GM12878 (cell line): Measurements from ENCODE around the gene ADAMTSL3. TPM values are rescaled to one million over a fixed set of nuclear protein-coding genes. Genes with fewer than 3 reads are reported as not detected.

ENCODE experiments used
- ATAC-seq: fragments of 200-7000 bp; cut with Tn5 transposase; 3 replicates; pipeline ENCODE4 v1.9.1; 2020; ENCODE audit warnings: mild to moderate bottlenecking, moderate library complexity
- BruUV-seq: library from RNA; stranded (reverse); fragments of 400-500 nt; replicated peaks from 2 replicates; lab custom pipeline; 2021; lab: Mats Ljungman, UMichigan
- CTCF ChIA-PET: fragments of 300-600 bp; sonication (Branson Sonifier 250); formaldehyde crosslinking; extraction: SDS; loops from one replicate; lab custom pipeline; 2021; ENCODE audit warnings: inconsistent platforms; lab: Yijun Ruan, JAX
- POLR2A ChIA-PET: fragments of 350-600 bp; formaldehyde crosslinking; extraction: SDS; loops from one replicate; lab custom pipeline; 2021; ENCODE audit warnings: inconsistent platforms; lab: Charles Lee
- RAD21 ChIA-PET: fragments of 300-600 bp; sonication (Branson Sonifier 250); formaldehyde crosslinking; loops from one replicate; lab custom pipeline; 2023; ENCODE audit warnings: antibody characterized with exemption; ENCODE audit not compliant: unreplicated experiment; lab: Charles Lee
- SMC1A ChIA-PET: fragments of 300-600 bp; sonication (Branson Sonifier 250); formaldehyde crosslinking; loops from one replicate; lab custom pipeline; 2023; ENCODE audit not compliant: unreplicated experiment, uncharacterized antibody; lab: Charles Lee
- DNase-seq: peaks from one replicate; pipeline ENCODE4 v3.0.0-alpha.2; 2011; ENCODE audit warnings: low read depth, low spot score
- FAIRE-seq: peaks from 3 replicates; lab custom pipeline; 2011; peaks lifted over from hg19 to GRCh38; lab: Jason Lieb, UNC
- H2AFZ ChIP-seq: 2 replicates; pipeline ENCODE4 v1.6.0; 2011; ENCODE audit warnings: low read depth, low read length, control low read depth; ENCODE audit not compliant: control insufficient read depth
- H3K27ac ChIP-seq: 2 replicates; pipeline ENCODE4 v1.5.1; 2011; ENCODE audit warnings: control low read depth; ENCODE audit not compliant: control insufficient read depth, insufficient read depth
- H3K27me3 ChIP-seq, 2 experiments: replicated peaks in 1 of 2; 2 replicates each; pipeline versions ENCODE4 v1.6.0 to v1.6.1; 2011; ENCODE audit warnings: low read length in 1 of 2; ENCODE audit not compliant: control insufficient read depth in 2 of 2, insufficient read depth in 2 of 2
- H3K36me3 ChIP-seq, 2 experiments: 2 replicates each; pipeline ENCODE4 v1.5.1; 2011; ENCODE audit warnings: low read length in 1 of 2; ENCODE audit not compliant: control insufficient read depth in 2 of 2, insufficient read depth in 2 of 2
- H3K4me1 ChIP-seq: 2 replicates; pipeline ENCODE4 v1.6.1; 2011; ENCODE audit warnings: mild to moderate bottlenecking, low read length, moderate library complexity, mixed read lengths; ENCODE audit not compliant: control insufficient read depth, insufficient read depth
- H3K4me2 ChIP-seq: 2 replicates; pipeline ENCODE4 v1.6.0; 2011; ENCODE audit warnings: control low read depth; ENCODE audit not compliant: control insufficient read depth, insufficient read depth
- H3K4me3 ChIP-seq: fragments of 200-600 bp; sonication (generic); 2 replicates; pipeline ENCODE4 v1.5.1; 2016
- H3K79me2 ChIP-seq: 2 replicates; pipeline ENCODE4 v1.6.0; 2011; ENCODE audit warnings: low read length; ENCODE audit not compliant: control insufficient read depth, insufficient read depth
- H3K9ac ChIP-seq: 2 replicates; pipeline ENCODE4 v1.8.0; 2011; ENCODE audit warnings: low read length, control low read depth, mixed read lengths; ENCODE audit not compliant: control insufficient read depth, insufficient read depth
- H3K9me3 ChIP-seq: replicated peaks from 3 replicates; pipeline ENCODE4 v1.5.1; 2011; ENCODE audit warnings: mild to moderate bottlenecking, low read length; ENCODE audit not compliant: control insufficient read depth, insufficient read depth
- H4K20me1 ChIP-seq: 2 replicates; pipeline ENCODE4 v1.6.0; 2011; ENCODE audit not compliant: control insufficient read depth, insufficient read depth
- ATF7 ChIP-seq: fragments of 450-650 bp; IDR thresholded peaks from 2 replicates; pipeline ENCODE4 v1.6.1; 2016; ENCODE audit warnings: low read depth, mild to moderate bottlenecking
- CHD1 ChIP-seq: IDR thresholded peaks from 2 replicates; pipeline ENCODE4 v1.6.1; 2012; ENCODE audit warnings: low read depth, low read length, improper control_type of control experiment
- CREB1 ChIP-seq: IDR thresholded peaks from 2 replicates; pipeline ENCODE4 v1.6.1; 2012; ENCODE audit warnings: low read depth, mild to moderate bottlenecking, inconsistent platforms
- HDAC6 ChIP-seq: fragments of 200-600 bp; sonication (generic); IDR thresholded peaks from one replicate; pipeline ENCODE4 v1.8.0; 2017; ENCODE audit warnings: antibody characterized with exemption; ENCODE audit not compliant: unreplicated experiment
- IRF4 ChIP-seq: IDR thresholded peaks from 2 replicates; pipeline ENCODE4 v1.6.1; 2011; ENCODE audit warnings: low read depth, low read length
- JUNB ChIP-seq: IDR thresholded peaks from 2 replicates; pipeline ENCODE4 v1.6.1; 2016; ENCODE audit warnings: antibody characterized with exemption, mild to moderate bottlenecking
- JUND ChIP-seq: IDR thresholded peaks from 2 replicates; pipeline ENCODE4 v1.6.1; 2012; ENCODE audit warnings: low read depth, mild to moderate bottlenecking, low read length, improper control_type of control experiment, moderate library complexity
- MLLT1 ChIP-seq: fragments of 450-650 bp; IDR thresholded peaks from 2 replicates; pipeline ENCODE4 v1.6.1; 2016; ENCODE audit warnings: mild to moderate bottlenecking
- MXI1 ChIP-seq: fragments of 150-350 bp; IDR thresholded peaks from 2 replicates; pipeline ENCODE4 v1.6.1; 2011; ENCODE audit warnings: low read depth, mild to moderate bottlenecking, inconsistent platforms, low read length, improper control_type of control experiment
- PBX3 ChIP-seq: IDR thresholded peaks from 2 replicates; pipeline ENCODE4 v1.6.1; 2011; ENCODE audit warnings: mild to moderate bottlenecking, low read depth, low read length, moderate library complexity; ENCODE audit not compliant: insufficient replicate concordance
- PRDM15 ChIP-seq: fragments of 450-650 bp; formaldehyde crosslinking; IDR thresholded peaks from 2 replicates; pipeline ENCODE4 v1.4.0; 2020; ENCODE audit warnings: mild to moderate bottlenecking, moderate library complexity
- TAF1 ChIP-seq: IDR thresholded peaks from 2 replicates; pipeline ENCODE4 v1.6.1; 2011; ENCODE audit warnings: mild to moderate bottlenecking, low read depth, low read length, borderline replicate concordance
- ZNF207 ChIP-seq: fragments of 450-650 bp; IDR thresholded peaks from 2 replicates; pipeline ENCODE4 v1.6.1; 2014; ENCODE audit warnings: antibody characterized with exemption, mild to moderate bottlenecking, borderline replicate concordance
- WGBS: methylation state at CpG from one replicate; pipeline ENCODE4 v1.1.6; 2016; ENCODE audit warnings: low lambda C conversion rate; ENCODE audit not compliant: insufficient replicate concordance, insufficient coverage; ENCODE audit errors: missing lambda C conversion rate; 5-methylcytosine and 5-hydroxymethylcytosine counted together
- in situ Hi-C: fragments of 300-500 bp; cut with MboI; formaldehyde crosslinking; loops from 9 replicates; pipeline ENCODE4 v1.14.3; 2018; ENCODE audit warnings: mixed read lengths
- intact Hi-C: fragments of 100-400 bp; cut with micrococcal nuclease; formaldehyde crosslinking; loops from one replicate; pipeline ENCODE4 v1.14.2; 2022; ENCODE audit not compliant: unreplicated experiment
- polyA plus RNA-seq, 11 experiments: library from polyadenylated mRNA; depleted of rRNA in 4 of 11; unstranded in 6 of 11; stranded (reverse) in 5 of 11; fragments of >200 nt; fragmentation: Nextera tagmentation in 4 of 11; fragmentation: Illumina TruSeq in 1 of 11; extraction: Ambion mirVana in 4 of 11; extraction: Trizol in 1 of 11; gene quantifications; 1 replicate in 1 of 11; 2 replicates in 10 of 11; pipeline versions ENCODE4 v1.2.1 to v1.2.3, GENCODE V29; 2011 to 2016; ENCODE audit warnings: inconsistent platforms in 2 of 11, missing spikeins in 2 of 11, low read depth in 1 of 11
- total RNA-seq, 4 experiments: library from RNA; depleted of rRNA in 3 of 4; stranded (reverse); fragments of >200 nt in 3 of 4; fragmentation: Illumina TruSeq in 1 of 4; extraction: Trizol in 1 of 4; gene quantifications; 2 replicates each; pipeline versions ENCODE4 v1.2.1 to v1.2.3, GENCODE V29; 2013 to 2021

ADAMTSL3 gene
- total and polyA plus RNA-seq, 10 of the 15 experiments (the other 5 are each of a cell fraction or from before 2014, with no cell fraction given) = 0.01 to 0.28 (median 0.13) TPM

GRCh38 chr15:83970295-83970890 is 316.5 kb downstream of the ADAMTSL3 start (continued):
- TF ChIP-seq CREB1 = no peak
- TF ChIP-seq MXI1 = no peak
- TF ChIP-seq TAF1 = no peak
- TF ChIP-seq ATF7 = no peak
- no peak for TF ChIP-seq ZNF207
- TF ChIP-seq CHD1 = no peak
- no peak for TF ChIP-seq PBX3
- no peak for TF ChIP-seq IRF4
- TF ChIP-seq JUNB = no peak

GRCh38 chr15:83971992-83972391 is 318.1 kb downstream of the ADAMTSL3 start:
- Histone ChIP-seq H3K9ac (no peak overlapping the region), H3K4me3 (no peak overlapping the region), H3K36me3 (no peaks in the 10 kb centered on the region), H2AFZ (no peak overlapping the region), H3K4me2 (no peak overlapping the region), H3K27me3 (no peaks in the 10 kb centered on the region), H3K79me2 (no peaks in the 10 kb centered on the region), H3K4me1 (no peaks in the 10 kb centered on the region), H3K27ac (no peak overlapping the region), H4K20me1 (no peaks in the 10 kb centered on the region), H3K9me3 (peaks cover 2% of the 10 kb centered on the region; the same call in 1 of the 3 replicates)
- SMC1A ChIA-PET = interaction anchor here (0.7 to 1.2 kb wide), 2 partner anchors 14 to 1167 kb away, joined by 3 read pairs; no protein-coding TSS in a partner anchor
- ATAC-seq = no peak
- DNase-seq = no peak
- intact Hi-C loops = no loop called here
- no peak for FAIRE-seq
- CTCF ChIA-PET = interaction anchor here (0.6 to 3.3 kb wide), 3 partner anchors 20 to 532 kb away, joined by 3 to 29 read pairs (median 3); no protein-coding TSS in a partner anchor
- no TSS peak for BruUV-seq
- 58% methylated on average over 3 of the region's 3 CpGs for WGBS
- RAD21 ChIA-PET = interaction anchor here (1.8 kb wide), 1 partner anchor 86 kb away, joined by 4 read pairs; no protein-coding TSS in a partner anchor
- in situ Hi-C loops = no loop called here
- POLR2A ChIA-PET = no interaction called here
- no peak for TF ChIP-seq HDAC6
- TF ChIP-seq MLLT1 = no peak
- TF ChIP-seq JUND = no peak
- no peak for TF ChIP-seq PRDM15 (CRISPR knock-in tag)
